ENCODE data around the gene HTR1E. TPM values are rescaled to one million over a fixed set of nuclear protein-coding genes. Genes with fewer than 3 reads are reported as not detected.

HTR1E gene
- total RNA-seq, 3 donors from 2014 or later: not detected

GRCh38 chr6:87027021-87027420 lies 89.7 kb downstream of the HTR1E start:
- DNase-seq (no peak), ATAC-seq (no peak)
- Mint-ChIP-seq H3K4me3 (no peak overlapping the region), H3K27me3 (ENCODE audit: low read depth) (peaks cover 4% of the 10 kb centered on the region), H3K36me3 (ENCODE audit: insufficient read depth) (no peaks in the 10 kb centered on the region), H3K4me1 (ENCODE audit: low read depth) (no peaks in the 10 kb centered on the region), H3K9me3 (no peaks in the 10 kb centered on the region)

DNA sequence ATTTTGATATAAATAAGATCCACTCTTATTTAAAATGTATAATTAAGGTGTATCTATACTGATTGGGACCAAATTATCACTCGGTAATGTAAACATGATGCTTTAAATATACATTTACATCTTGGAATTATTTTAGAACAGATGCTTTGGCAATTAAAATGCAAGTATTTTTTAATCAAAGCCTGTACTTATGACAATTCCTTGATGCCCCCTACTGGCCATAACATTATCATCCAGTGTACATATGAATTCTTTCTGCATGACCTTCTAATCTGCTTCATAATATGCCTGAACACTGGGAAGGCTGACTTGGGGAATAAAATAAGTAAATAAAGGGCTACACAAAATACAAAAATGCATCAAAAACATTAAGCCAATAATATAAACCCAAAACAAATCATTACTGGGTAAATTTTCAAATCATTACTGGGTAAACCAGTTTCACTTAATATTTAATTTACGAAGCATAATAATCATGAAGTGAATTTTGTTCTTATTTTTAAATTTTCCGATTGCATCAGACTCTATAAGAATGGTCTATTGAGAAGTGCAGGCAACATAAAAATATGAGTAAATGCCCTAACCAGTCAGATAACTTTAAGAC lies 92.5 kb downstream of the HTR1E start:
- H3K4me1 Mint-ChIP-seq (ENCODE audit: low read depth): no peaks in the 10 kb centered on the region
- peaks cover 4% of the 10 kb centered on the region for H3K9me3 Mint-ChIP-seq
- no peak overlapping the region for H3K4me3 Mint-ChIP-seq
- peaks cover 5% of the 10 kb centered on the region for H3K27me3 Mint-ChIP-seq (ENCODE audit: low read depth)
- ATAC-seq (no peak), DNase-seq (no peak)
- no peaks in the 10 kb centered on the region for H3K36me3 Mint-ChIP-seq (ENCODE audit: insufficient read depth)

GRCh38 chr6:87040729-87041128 lies 103.4 kb downstream of the HTR1E start:
- Mint-ChIP-seq H3K4me3 (no peak overlapping the region), H3K9me3 (no peaks in the 10 kb centered on the region), H3K4me1 (ENCODE audit: low read depth) (no peaks in the 10 kb centered on the region), H3K27me3 (ENCODE audit: low read depth) (peaks cover 16% of the 10 kb centered on the region), H3K36me3 (ENCODE audit: insufficient read depth) (no peaks in the 10 kb centered on the region)
- no peak for ATAC-seq
- no peak for DNase-seq

GRCh38 chr6:87045521-87046075 lies 108.3 kb downstream of the HTR1E start:
- ATAC-seq (no peak), DNase-seq (no peak)
- H3K4me1 Mint-ChIP-seq (ENCODE audit: low read depth): no peaks in the 10 kb centered on the region
- no peaks in the 10 kb centered on the region for H3K9me3 Mint-ChIP-seq
- no peaks in the 10 kb centered on the region for H3K36me3 Mint-ChIP-seq (ENCODE audit: insufficient read depth)
- peaks cover 21% of the 10 kb centered on the region for H3K27me3 Mint-ChIP-seq (ENCODE audit: low read depth)
- H3K4me3 Mint-ChIP-seq: no peak overlapping the region

DNA sequence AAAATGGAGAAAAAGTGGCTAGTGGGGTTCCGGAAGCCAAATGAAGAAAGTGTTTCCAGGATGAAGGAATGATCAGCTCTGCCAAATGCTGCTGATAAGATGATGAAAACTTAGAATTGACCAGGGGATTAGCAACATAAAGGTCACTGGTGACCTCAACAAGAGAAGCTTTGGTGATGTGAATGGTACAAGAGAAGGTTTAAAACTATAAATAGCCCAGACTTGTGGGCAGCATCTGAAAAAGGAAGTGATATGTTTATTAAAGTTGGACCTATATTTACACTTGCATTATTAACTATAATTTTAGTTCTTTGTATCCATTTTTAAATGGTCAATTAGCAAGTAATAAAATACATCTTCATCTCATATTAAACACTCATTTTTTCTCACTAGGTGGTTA lies 112.5 kb downstream of the HTR1E start:
- no peak overlapping the region for H3K4me3 Mint-ChIP-seq
- no peaks in the 10 kb centered on the region for H3K9me3 Mint-ChIP-seq
- H3K27me3 Mint-ChIP-seq (ENCODE audit: low read depth): peaks cover 16% of the 10 kb centered on the region
- no peaks in the 10 kb centered on the region for H3K36me3 Mint-ChIP-seq (ENCODE audit: insufficient read depth)
- no peaks in the 10 kb centered on the region for H3K4me1 Mint-ChIP-seq (ENCODE audit: low read depth)
- ATAC-seq (no peak), DNase-seq (no peak)

DNA sequence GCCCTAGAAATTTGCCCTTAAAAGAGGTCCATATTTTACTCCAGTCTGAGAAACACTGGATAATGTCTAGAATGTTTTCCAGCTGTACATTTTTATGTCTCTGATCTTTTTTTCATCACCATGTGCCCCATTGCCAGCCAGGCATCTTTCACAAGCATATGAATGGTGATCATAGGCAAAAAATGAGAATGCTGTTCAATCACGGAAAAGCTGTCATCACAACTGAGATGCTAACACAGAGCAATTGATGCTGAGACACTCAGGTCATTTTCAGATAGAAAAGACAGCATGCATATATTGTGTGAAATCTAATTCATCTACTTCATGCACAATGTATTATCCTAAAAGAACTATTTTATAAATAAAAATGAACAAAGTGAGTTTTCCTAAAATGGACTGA lies 116.0 kb downstream of the HTR1E start:
- Mint-ChIP-seq H3K36me3 (ENCODE audit: insufficient read depth) (no peaks in the 10 kb centered on the region), H3K27me3 (ENCODE audit: low read depth) (peaks cover 17% of the 10 kb centered on the region), H3K4me1 (ENCODE audit: low read depth) (peaks cover 3% of the 10 kb centered on the region), H3K4me3 (no peak overlapping the region), H3K9me3 (no peaks in the 10 kb centered on the region)
- ATAC-seq: no peak
- DNase-seq: no peak

GRCh38 chr6:87054143-87054833 lies 117.0 kb downstream of the HTR1E start:
- Mint-ChIP-seq H3K27me3 (ENCODE audit: low read depth) (peaks cover 17% of the 10 kb centered on the region), H3K4me1 (ENCODE audit: low read depth) (peaks cover 3% of the 10 kb centered on the region), H3K36me3 (ENCODE audit: insufficient read depth) (no peaks in the 10 kb centered on the region), H3K4me3 (no peak overlapping the region), H3K9me3 (no peaks in the 10 kb centered on the region)
- ATAC-seq: no peak
- DNase-seq: no peak

DNA sequence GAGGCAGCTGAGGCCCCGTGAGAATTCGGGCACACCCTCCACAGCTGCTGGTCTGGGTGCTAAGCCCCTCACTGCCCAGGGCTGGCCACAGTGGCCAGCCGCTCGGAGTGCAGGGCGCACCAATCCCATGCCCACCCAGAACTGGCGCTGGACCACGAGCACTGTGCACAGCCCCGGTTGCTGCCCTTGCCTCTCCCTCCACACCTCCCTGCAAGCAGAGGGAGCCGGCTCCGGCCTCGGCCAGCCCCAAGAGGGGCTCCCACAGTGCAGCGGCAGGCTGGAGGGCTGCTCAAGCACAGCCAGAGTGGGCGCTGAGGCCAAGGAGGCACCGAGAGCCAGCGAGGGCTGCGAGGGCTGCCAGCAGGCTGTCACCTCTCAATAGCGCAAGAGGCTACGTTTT lies 122.6 kb downstream of the HTR1E start:
- peaks cover 23% of the 10 kb centered on the region for H3K27me3 Mint-ChIP-seq (ENCODE audit: low read depth)
- no peak overlapping the region for H3K4me3 Mint-ChIP-seq
- peaks cover 3% of the 10 kb centered on the region for H3K4me1 Mint-ChIP-seq (ENCODE audit: low read depth)
- H3K36me3 Mint-ChIP-seq (ENCODE audit: insufficient read depth): no peaks in the 10 kb centered on the region
- DNase-seq (no peak), ATAC-seq (no peak)
- no peaks in the 10 kb centered on the region for H3K9me3 Mint-ChIP-seq

DNA sequence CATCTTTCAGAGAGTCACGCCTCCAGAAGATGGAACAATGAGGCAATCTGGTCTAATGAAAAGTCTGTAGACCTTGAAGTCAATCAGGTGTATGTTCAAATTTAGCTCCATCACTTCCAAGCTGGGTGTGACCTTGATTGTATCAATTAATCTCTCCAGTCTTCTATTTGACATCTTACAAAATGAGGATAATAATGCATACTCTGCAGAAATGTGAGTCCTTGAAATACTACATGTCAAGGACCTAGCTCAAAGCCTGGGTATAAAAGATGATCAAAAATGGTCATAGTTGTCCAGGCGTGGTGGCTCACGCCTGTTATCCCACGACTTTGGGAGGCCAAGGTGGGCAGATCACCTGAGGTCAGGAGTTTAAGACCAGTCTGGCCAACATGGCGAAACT lies 127.8 kb downstream of the HTR1E start:
- no peak for DNase-seq
- H3K4me1 Mint-ChIP-seq (ENCODE audit: low read depth): peaks cover 3% of the 10 kb centered on the region

More for the DNA sequence above, 127.8 kb downstream of the HTR1E start:
- ATAC-seq: no peak
- no peak overlapping the region for H3K4me3 Mint-ChIP-seq
- no peaks in the 10 kb centered on the region for H3K9me3 Mint-ChIP-seq
- peaks cover 12% of the 10 kb centered on the region for H3K27me3 Mint-ChIP-seq (ENCODE audit: low read depth)
- H3K36me3 Mint-ChIP-seq (ENCODE audit: insufficient read depth): no peaks in the 10 kb centered on the region

Other genes starting within 250 kb of the HTR1E start
- not detected for gene CGA, start 157.6 kb downstream of the HTR1E start, total RNA-seq
- 10 to 100 TPM; 26.5 to 46.3 (median 38.2) TPM for gene ZNF292, start 218.0 kb downstream of the HTR1E start, total RNA-seq